ENCODE results near the gene ADRA2B.
A peak's percentile ranks its signal among the peaks of the same experiment; 100 is the strongest.
"Not testable (repeated sequence)": the region's sequence is repeated elsewhere in the genome, so short reads cannot be mapped to it uniquely, and the experiment has no call there.

The ADRA2B gene

GRCh38 chr2:96163415-96163767 lies 47.0 kb upstream of the ADRA2B start:
- H2AFZ ChIP-seq (ENCODE audit: low read length), result no peak overlapping the region
- H3K27me3 ChIP-seq (ENCODE audit: insufficient read depth, low read length, poor library complexity, severe bottlenecking), result no peaks in the 10 kb centered on the region
- TF ChIP-seq, protein P1, sequence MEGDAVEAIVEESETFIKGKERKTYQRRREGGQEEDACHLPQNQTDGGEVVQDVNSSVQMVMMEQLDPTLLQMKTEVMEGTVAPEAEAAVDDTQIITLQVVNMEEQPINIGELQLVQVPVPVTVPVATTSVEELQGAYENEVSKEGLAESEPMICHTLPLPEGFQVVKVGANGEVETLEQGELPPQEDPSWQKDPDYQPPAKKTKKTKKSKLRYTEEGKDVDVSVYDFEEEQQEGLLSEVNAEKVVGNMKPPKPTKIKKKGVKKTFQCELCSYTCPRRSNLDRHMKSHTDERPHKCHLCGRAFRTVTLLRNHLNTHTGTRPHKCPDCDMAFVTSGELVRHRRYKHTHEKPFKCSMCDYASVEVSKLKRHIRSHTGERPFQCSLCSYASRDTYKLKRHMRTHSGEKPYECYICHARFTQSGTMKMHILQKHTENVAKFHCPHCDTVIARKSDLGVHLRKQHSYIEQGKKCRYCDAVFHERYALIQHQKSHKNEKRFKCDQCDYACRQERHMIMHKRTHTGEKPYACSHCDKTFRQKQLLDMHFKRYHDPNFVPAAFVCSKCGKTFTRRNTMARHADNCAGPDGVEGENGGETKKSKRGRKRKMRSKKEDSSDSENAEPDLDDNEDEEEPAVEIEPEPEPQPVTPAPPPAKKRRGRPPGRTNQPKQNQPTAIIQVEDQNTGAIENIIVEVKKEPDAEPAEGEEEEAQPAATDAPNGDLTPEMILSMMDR (conservative IDR thresholded peaks at IDR 0.05; ENCODE audit: low read length), result no peak
- TF ChIP-seq EZH2phosphoT487 (IDR thresholded peaks at IDR 0.05; ENCODE audit: borderline replicate concordance), result no peak
- peak overlapping the region; percentile 69 for H3K4me3 ChIP-seq (ENCODE audit: low read length, poor library complexity, severe bottlenecking)
- H3K36me3 ChIP-seq (ENCODE audit: insufficient read depth, low read length), result no peaks in the 10 kb centered on the region
- no peaks in the 10 kb centered on the region for H3K9me2 ChIP-seq (replicated peaks; ENCODE audit: low read depth, low read length)
- peaks cover 44% of the 10 kb centered on the region for H3K4me1 ChIP-seq (ENCODE audit: insufficient read depth, low read length, poor library complexity, severe bottlenecking)
- no peaks in the 10 kb centered on the region for H3K9me3 ChIP-seq (ENCODE audit: insufficient read depth, low read depth, low read length)
- peak overlapping the region; percentile 85 for H3K9ac ChIP-seq (ENCODE audit: low read depth, low read length, poor library complexity, severe bottlenecking)
- H3K4me2 ChIP-seq (ENCODE audit: low read depth, low read length, poor library complexity, severe bottlenecking), result peak overlapping the region; percentile 75
- no peaks in the 10 kb centered on the region for H3K79me2 ChIP-seq (ENCODE audit: insufficient read depth, low read length)
- H4K20me1 ChIP-seq (ENCODE audit: insufficient read depth, low read length, poor library complexity, severe bottlenecking), result no peaks in the 10 kb centered on the region
- H3F3A ChIP-seq (ENCODE audit: low read depth), result peaks cover 14% of the 10 kb centered on the region

DNA sequence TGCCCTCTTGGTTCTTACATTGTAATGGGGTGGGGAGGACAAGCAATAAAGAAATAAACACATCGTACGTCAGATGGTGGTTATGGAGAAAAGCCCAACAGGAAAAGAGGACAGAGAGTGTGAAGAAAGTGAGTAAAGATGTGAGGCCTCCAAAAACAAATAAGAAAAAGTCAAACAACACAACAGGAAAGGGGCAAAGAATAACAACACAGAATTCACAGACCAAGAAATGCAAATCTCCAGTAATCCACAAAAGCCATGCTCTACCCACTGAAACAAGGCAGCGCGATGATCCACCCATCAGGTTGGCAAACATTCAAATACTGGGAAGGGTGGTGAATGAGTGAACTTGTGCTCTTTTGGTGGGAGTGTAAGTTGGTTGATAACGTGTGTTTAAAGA lies 45.5 kb upstream of the ADRA2B start:
- H3K9ac ChIP-seq (ENCODE audit: low read depth, low read length, poor library complexity, severe bottlenecking), result peak overlapping the region; percentile 85
- no peaks in the 10 kb centered on the region for H3K36me3 ChIP-seq (ENCODE audit: insufficient read depth, low read length)
- no peak overlapping the region for H3K4me3 ChIP-seq (ENCODE audit: low read length, poor library complexity, severe bottlenecking)
- peaks cover 14% of the 10 kb centered on the region for H3F3A ChIP-seq (ENCODE audit: low read depth)
- no peaks in the 10 kb centered on the region for H4K20me1 ChIP-seq (ENCODE audit: insufficient read depth, low read length, poor library complexity, severe bottlenecking)
- H3K9me2 ChIP-seq (replicated peaks; ENCODE audit: low read depth, low read length), result no peaks in the 10 kb centered on the region
- H3K79me2 ChIP-seq (ENCODE audit: insufficient read depth, low read length), result no peaks in the 10 kb centered on the region
- H3K27me3 ChIP-seq (ENCODE audit: insufficient read depth, low read length, poor library complexity, severe bottlenecking), result no peaks in the 10 kb centered on the region
- peaks cover 40% of the 10 kb centered on the region for H3K4me1 ChIP-seq (ENCODE audit: insufficient read depth, low read length, poor library complexity, severe bottlenecking)
- no peak for TF ChIP-seq EZH2phosphoT487 (IDR thresholded peaks at IDR 0.05; ENCODE audit: borderline replicate concordance)
- TF ChIP-seq, protein P1 (conservative IDR thresholded peaks at IDR 0.05; ENCODE audit: low read length), result no peak
- no peak overlapping the region for H2AFZ ChIP-seq (ENCODE audit: low read length)
- H3K4me2 ChIP-seq (ENCODE audit: low read depth, low read length, poor library complexity, severe bottlenecking), result no peak overlapping the region
- H3K9me3 ChIP-seq (ENCODE audit: insufficient read depth, low read depth, low read length), result no peaks in the 10 kb centered on the region

DNA sequence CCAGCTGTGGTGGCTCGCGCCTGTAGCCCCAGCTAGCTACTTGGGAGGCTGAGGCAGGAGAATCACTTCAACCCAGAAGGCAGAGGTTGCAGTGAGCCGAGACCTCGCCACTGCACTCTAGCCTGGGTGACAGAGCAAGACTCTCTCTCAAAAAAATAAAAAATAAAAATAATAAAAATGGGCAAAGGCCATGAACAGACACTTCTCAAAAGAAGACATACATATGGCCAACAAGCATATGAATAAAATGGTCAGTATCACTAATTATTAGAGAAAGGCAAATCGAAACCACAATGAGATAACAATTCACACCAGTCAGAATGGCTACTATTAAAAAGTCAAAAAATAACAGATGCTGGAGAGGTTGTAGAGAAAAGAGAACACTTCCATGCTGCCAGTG lies 44.0 kb upstream of the ADRA2B start:
- H3K9me2 ChIP-seq (replicated peaks; ENCODE audit: low read depth, low read length); H3K27me3 ChIP-seq (ENCODE audit: insufficient read depth, low read length, poor library complexity, severe bottlenecking); H3K4me2 ChIP-seq (ENCODE audit: low read depth, low read length, poor library complexity, severe bottlenecking); H3K36me3 ChIP-seq (ENCODE audit: insufficient read depth, low read length); H2AFZ ChIP-seq (ENCODE audit: low read length); H3K79me2 ChIP-seq (ENCODE audit: insufficient read depth, low read length); H3K9me3 ChIP-seq (ENCODE audit: insufficient read depth, low read depth, low read length); H3K4me3 ChIP-seq (ENCODE audit: low read length, poor library complexity, severe bottlenecking); H4K20me1 ChIP-seq (ENCODE audit: insufficient read depth, low read length, poor library complexity, severe bottlenecking); H3K9ac ChIP-seq (ENCODE audit: low read depth, low read length, poor library complexity, severe bottlenecking): not testable (repeated sequence)
- Histone ChIP-seq H3K4me1 (ENCODE audit: insufficient read depth, low read length, poor library complexity, severe bottlenecking) (peaks cover 51% of the 10 kb centered on the region), H3F3A (ENCODE audit: low read depth) (peaks cover 14% of the 10 kb centered on the region)

GRCh38 chr2:96159084-96159830 lies 42.9 kb upstream of the ADRA2B start:
- no peak for TF ChIP-seq EZH2phosphoT487 (IDR thresholded peaks at IDR 0.05; ENCODE audit: borderline replicate concordance)
- TF ChIP-seq, protein P1 (conservative IDR thresholded peaks at IDR 0.05; ENCODE audit: low read length), result no peak
- Histone ChIP-seq H3K27me3 (ENCODE audit: insufficient read depth, low read length, poor library complexity, severe bottlenecking) (no peaks in the 10 kb centered on the region), H3K79me2 (ENCODE audit: insufficient read depth, low read length) (no peaks in the 10 kb centered on the region), H3K4me2 (ENCODE audit: low read depth, low read length, poor library complexity, severe bottlenecking) (no peak overlapping the region), H3K4me3 (ENCODE audit: low read length, poor library complexity, severe bottlenecking) (no peak overlapping the region), H3K4me1 (ENCODE audit: insufficient read depth, low read length, poor library complexity, severe bottlenecking) (peaks cover 44% of the 10 kb centered on the region), H3K36me3 (ENCODE audit: insufficient read depth, low read length) (no peaks in the 10 kb centered on the region), H4K20me1 (ENCODE audit: insufficient read depth, low read length, poor library complexity, severe bottlenecking) (no peaks in the 10 kb centered on the region), H3K9ac (ENCODE audit: low read depth, low read length, poor library complexity, severe bottlenecking) (no peak overlapping the region), H3K9me2 (replicated peaks; ENCODE audit: low read depth, low read length) (no peaks in the 10 kb centered on the region), H2AFZ (ENCODE audit: low read length) (no peak overlapping the region), H3F3A (ENCODE audit: low read depth) (peaks cover 11% of the 10 kb centered on the region), H3K9me3 (ENCODE audit: insufficient read depth, low read depth, low read length) (no peaks in the 10 kb centered on the region)
